ENCODE data around the gene CHST8. TPM values are rescaled to one million over a fixed set of nuclear protein-coding genes. Genes with fewer than 3 reads are reported as not detected.

The CHST8 gene
- total RNA-seq, 1 experiment from 2014 or later, result not detected

DNA sequence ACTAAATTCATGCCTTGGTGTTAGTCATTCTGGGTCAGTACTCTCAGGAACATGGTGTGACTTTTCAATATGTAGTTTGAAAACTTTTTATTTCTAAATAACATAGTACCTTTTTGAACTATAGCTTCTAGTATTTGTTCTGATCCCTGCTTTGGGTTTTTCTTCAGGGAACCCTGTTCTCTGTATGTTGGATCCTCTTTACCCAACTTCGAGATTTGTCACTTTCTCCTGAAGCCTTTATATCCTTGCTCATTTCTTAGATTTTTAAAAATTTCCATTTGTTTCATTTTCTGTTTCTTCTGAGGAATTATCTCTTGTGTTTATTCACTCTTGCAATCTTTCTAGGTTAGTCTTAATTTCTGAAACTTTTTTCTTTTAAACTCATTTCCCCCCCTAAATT lies 12.4 kb upstream of the CHST8 start:
- Histone ChIP-seq H4K20me1 (ENCODE audit: insufficient read depth) (no peaks in the 10 kb centered on the region), H3K27ac (no peak overlapping the region), H2AFZ (no peak overlapping the region), H3K9me3 (ENCODE audit: insufficient read depth, low read depth) (no peaks in the 10 kb centered on the region), H3K4me3 (no peak overlapping the region), H3K79me2 (ENCODE audit: low read depth) (no peaks in the 10 kb centered on the region), H3K4me2 (no peak overlapping the region), H3K9me2 (ENCODE audit: insufficient read depth) (no peaks in the 10 kb centered on the region), H3K4me1 (replicated peaks; ENCODE audit: insufficient read depth) (no peaks in the 10 kb centered on the region), H3K36me3 (ENCODE audit: low read depth) (no peaks in the 10 kb centered on the region), H3K27me3 (ENCODE audit: insufficient read depth, low read depth) (peaks cover 68% of the 10 kb centered on the region), H3F3A (ENCODE audit: insufficient read depth, low read depth) (no peaks in the 10 kb centered on the region)
- no peak for DNase-seq
- ChIA-PET POLR2A (ENCODE audit: unreplicated experiment) (no interaction called here), CTCF (no interaction called here)
- no TSS peak for BruUV-seq (replicated peaks)
- no peak for TF ChIP-seq CTCF (conservative IDR thresholded peaks at IDR 0.05)
- no peak for TF ChIP-seq EZH2 (IDR thresholded peaks at IDR 0.05; ENCODE audit: low read depth)
- intact Hi-C loops (cut with micrococcal nuclease; ENCODE audit: unreplicated experiment), result no loop called here

GRCh38 chr19:33610588-33610987 lies 11.2 kb upstream of the CHST8 start:
- H3K27ac ChIP-seq, result no peak overlapping the region
- H3K79me2 ChIP-seq (ENCODE audit: low read depth), result no peaks in the 10 kb centered on the region
- POLR2A ChIA-PET (ENCODE audit: unreplicated experiment), result no interaction called here
- no peaks in the 10 kb centered on the region for H3K9me2 ChIP-seq (ENCODE audit: insufficient read depth)
- H3K36me3 ChIP-seq (ENCODE audit: low read depth), result no peaks in the 10 kb centered on the region
- peaks cover 72% of the 10 kb centered on the region for H3K27me3 ChIP-seq (ENCODE audit: insufficient read depth, low read depth)
- no peak overlapping the region for H3K4me3 ChIP-seq
- no peak for DNase-seq
- H3K4me2 ChIP-seq, result no peak overlapping the region
- H3K4me1 ChIP-seq (replicated peaks; ENCODE audit: insufficient read depth), result no peaks in the 10 kb centered on the region
- intact Hi-C loops (cut with micrococcal nuclease; ENCODE audit: unreplicated experiment), result no loop called here
- CTCF ChIA-PET, result no interaction called here
- no peaks in the 10 kb centered on the region for H3F3A ChIP-seq (ENCODE audit: insufficient read depth, low read depth)
- no TSS peak for BruUV-seq (replicated peaks)
- H2AFZ ChIP-seq, result no peak overlapping the region
- H4K20me1 ChIP-seq (ENCODE audit: insufficient read depth), result no peaks in the 10 kb centered on the region
- no peaks in the 10 kb centered on the region for H3K9me3 ChIP-seq (ENCODE audit: insufficient read depth, low read depth)
- TF ChIP-seq EZH2 (IDR thresholded peaks at IDR 0.05; ENCODE audit: low read depth), result no peak
- no peak for TF ChIP-seq CTCF (conservative IDR thresholded peaks at IDR 0.05)

DNA sequence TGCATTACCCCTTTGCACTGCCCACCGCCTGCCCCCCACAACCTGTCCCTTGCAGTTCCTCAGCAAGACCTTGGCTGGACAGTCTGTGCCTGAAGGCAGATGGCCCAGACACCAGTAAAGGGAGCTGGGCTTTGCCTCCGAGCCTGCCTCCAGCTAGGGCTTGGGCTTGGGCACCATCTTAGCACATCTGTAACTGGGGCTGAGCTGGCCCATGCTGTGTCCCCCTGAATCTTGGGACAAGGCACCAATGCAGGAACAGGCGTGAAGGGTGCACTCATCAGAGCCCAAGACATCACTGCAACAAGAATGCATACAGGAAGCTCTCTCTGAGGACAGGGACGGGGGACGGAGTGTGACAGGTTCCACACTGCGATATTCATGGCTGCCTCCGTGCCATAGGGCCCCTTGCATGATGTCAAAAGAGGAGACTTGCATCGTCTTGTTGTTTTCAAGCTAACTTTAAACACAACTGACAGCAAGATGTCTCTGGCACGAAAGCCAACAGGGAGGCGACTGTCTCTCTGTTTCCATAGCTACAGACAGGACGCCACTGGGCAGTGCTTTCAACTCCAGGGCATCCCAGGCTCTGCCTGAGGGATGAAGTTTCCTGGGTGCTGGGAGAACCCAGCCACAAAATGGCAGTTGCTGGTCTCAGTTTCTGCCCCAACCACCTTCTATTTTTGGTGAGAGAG lies 8.7 kb upstream of the CHST8 start:
- no peaks in the 10 kb centered on the region for H3K36me3 ChIP-seq (ENCODE audit: low read depth)
- no peak overlapping the region for H3K27ac ChIP-seq
- H3K27me3 ChIP-seq (ENCODE audit: insufficient read depth, low read depth), result peaks cover 61% of the 10 kb centered on the region
- ChIA-PET POLR2A (ENCODE audit: unreplicated experiment) (no interaction called here), CTCF (no interaction called here)
- no peak for DNase-seq
- H3K4me2 ChIP-seq, result no peak overlapping the region
- no TSS peak for BruUV-seq (replicated peaks)
- TF ChIP-seq EZH2 (IDR thresholded peaks at IDR 0.05; ENCODE audit: low read depth), result no peak
- no peak for TF ChIP-seq CTCF (conservative IDR thresholded peaks at IDR 0.05)
- H3F3A ChIP-seq (ENCODE audit: insufficient read depth, low read depth), result no peaks in the 10 kb centered on the region
- no peaks in the 10 kb centered on the region for H4K20me1 ChIP-seq (ENCODE audit: insufficient read depth)
- intact Hi-C loops (cut with micrococcal nuclease; ENCODE audit: unreplicated experiment), result no loop called here
- no peak overlapping the region for H3K4me3 ChIP-seq
- H2AFZ ChIP-seq, result no peak overlapping the region
- H3K79me2 ChIP-seq (ENCODE audit: low read depth), result no peaks in the 10 kb centered on the region
- H3K9me2 ChIP-seq (ENCODE audit: insufficient read depth), result no peaks in the 10 kb centered on the region
- H3K9me3 ChIP-seq (ENCODE audit: insufficient read depth, low read depth), result no peaks in the 10 kb centered on the region
- no peaks in the 10 kb centered on the region for H3K4me1 ChIP-seq (replicated peaks; ENCODE audit: insufficient read depth)
